Epithelial cell of proximal tubule (primary cell): ENCODE measurements around the gene RGS6. TPM values are rescaled to one million over a fixed set of nuclear protein-coding genes. Genes with fewer than 3 reads are reported as not detected.

ENCODE experiments used
- DNase-seq: peaks from one replicate; pipeline ENCODE4 v3.0.0-alpha.2; 2011; ENCODE audit warnings: low read depth
- H3K4me3 ChIP-seq: 2 replicates; pipeline ENCODE4 v1.5.1; 2011; ENCODE audit warnings: low read depth, mild to moderate bottlenecking, low read length
- CTCF ChIP-seq: conservative IDR thresholded peaks from 2 replicates; pipeline ENCODE4 v1.5.1; 2012; ENCODE audit warnings: low read depth, mild to moderate bottlenecking, low read length
- total RNA-seq: library from RNA; depleted of rRNA; stranded (reverse); fragments of >200 nt; gene quantifications from 2 replicates; pipeline ENCODE4 v1.2.3, GENCODE V29; 2015

Gene RGS6
- total RNA-seq, 1 donor from 2014 or later = not detected

GRCh38 chr14:71994416-71994815, 62.2 kb downstream of the RGS6 start:
- no peak overlapping the region for H3K4me3 ChIP-seq
- DNase-seq = no peak
- no peak for TF ChIP-seq CTCF

- TF ChIP-seq CTCF = no peak
- no peak for DNase-seq
- H3K4me3 ChIP-seq = no peak overlapping the region
These were observed 63.5 kb downstream of the RGS6 start for GRCh38 chr14:71995741-71996140.

DNA sequence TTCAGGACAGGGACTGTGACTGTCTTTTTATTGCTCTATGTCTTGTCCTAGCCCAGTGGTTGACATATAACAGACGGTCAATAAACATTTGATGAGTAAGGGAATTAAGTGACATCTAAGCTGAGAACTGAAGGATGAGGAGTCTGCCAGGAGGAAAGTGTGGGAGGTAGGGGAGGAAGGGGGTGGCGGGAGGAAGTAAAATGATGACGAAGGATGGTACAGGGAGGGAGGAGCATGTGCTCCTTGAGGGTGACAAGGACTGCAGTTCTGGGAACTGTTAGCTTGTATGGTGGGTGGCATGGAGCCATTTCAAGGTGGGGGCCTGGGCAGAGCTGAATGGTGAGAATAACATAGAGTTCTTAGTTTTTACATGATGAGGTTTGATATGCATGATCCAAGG, 64.4 kb downstream of the RGS6 start:
- no peak for DNase-seq
- no peak overlapping the region for H3K4me3 ChIP-seq
- no peak for TF ChIP-seq CTCF

DNA sequence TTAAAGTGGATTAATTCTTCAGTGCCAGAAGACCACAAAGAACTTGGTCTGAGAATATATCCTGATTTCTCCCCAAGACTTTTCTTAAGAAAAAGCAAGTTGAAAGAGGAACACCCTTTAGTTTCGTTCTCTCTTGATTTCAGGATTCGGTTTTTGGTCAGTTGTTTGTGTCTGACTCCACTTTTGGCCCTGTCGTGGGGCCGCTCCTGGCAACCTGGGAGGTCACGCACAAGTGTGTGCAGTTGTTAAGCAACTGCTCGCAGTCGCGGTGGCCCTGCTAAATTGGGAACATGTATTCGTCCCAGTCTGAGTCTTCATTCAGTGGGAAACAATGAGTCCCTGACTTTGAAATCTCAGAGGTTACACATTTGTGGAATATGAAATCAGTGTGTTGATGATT, 68.7 kb downstream of the RGS6 start:
- DNase-seq = no peak
- no peak overlapping the region for H3K4me3 ChIP-seq
- TF ChIP-seq CTCF = no peak

DNA sequence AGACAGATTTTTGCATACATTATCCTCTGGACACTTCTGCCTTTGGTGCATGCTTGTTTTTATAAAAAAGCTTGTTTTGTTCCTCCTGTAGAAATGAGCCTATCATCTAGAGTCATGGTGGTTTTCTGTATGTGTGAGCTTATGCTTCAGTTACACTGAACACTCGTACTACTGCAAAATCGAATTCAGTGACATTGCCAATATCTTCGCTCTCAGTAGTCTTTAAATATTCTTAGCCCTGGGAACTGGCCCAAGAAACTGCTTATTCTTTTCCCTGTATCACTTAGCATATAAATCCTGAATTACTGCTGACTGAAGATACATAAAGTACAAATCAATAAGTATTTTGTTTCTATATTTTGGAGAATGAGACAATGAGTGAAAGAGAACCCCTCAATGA, 70.5 kb downstream of the RGS6 start:
- no peak for TF ChIP-seq CTCF
- DNase-seq = no peak
- H3K4me3 ChIP-seq = no peak overlapping the region

GRCh38 chr14:72008666-72009065, 76.4 kb downstream of the RGS6 start:
- H3K4me3 ChIP-seq = no peak overlapping the region
- TF ChIP-seq CTCF = no peak
- DNase-seq = no peak

- no peak for TF ChIP-seq CTCF
- H3K4me3 ChIP-seq = no peak overlapping the region
- no peak for DNase-seq
These were observed 78.2 kb downstream of the RGS6 start for GRCh38 chr14:72010474-72010873.
